Loucy (cell line): ENCODE data around the gene ZC3HAV1.

Source experiments
- EZH2phosphoT487 ChIP-seq: fragments of 200-600 bp; IDR thresholded peaks from 2 replicates; pipeline ENCODE4 v1.6.1; 2018; ENCODE audit warnings: antibody characterized with exemption, mild to moderate bottlenecking, moderate library complexity, borderline replicate concordance
- TF ChIP-seq, protein P1 (sequence below): fragments of 200-600 bp; sonication (generic); conservative IDR thresholded peaks from 2 replicates; pipeline ENCODE4 v1.5.1; 2014; ENCODE audit warnings: mild to moderate bottlenecking, antibody characterized with exemption, low read length

DNA sequence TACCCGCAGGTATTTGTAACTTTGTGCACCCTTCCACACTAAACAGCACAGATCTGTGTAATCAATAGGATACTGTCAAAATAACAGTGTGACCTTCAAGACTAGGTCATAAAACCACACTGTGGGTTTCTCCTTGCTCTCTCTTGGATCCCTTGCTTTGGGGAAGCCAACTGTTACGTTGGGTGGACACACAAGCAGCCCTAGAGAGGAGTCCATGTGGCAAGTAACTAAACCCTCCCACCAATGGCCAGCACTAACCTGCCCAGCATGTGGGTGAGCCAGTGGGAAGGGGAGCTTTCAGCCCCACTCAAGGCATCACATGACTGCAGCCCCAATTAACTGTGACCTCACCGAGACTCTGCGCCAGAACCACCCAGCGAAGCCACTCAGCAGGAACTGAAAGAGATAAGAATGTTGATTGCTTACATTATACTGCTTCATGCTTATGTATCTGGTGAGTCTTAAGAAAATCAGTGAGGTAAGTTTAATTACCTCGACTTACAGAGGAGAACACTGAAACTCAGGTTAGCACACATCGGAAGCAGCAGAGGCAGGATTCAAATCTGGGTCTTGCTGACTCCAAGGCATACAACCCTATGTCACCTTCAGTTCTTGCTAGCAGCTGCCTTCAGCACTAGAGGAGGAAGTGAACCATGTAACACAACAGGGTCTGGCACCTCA, 9.4 kb upstream of the ZC3HAV1 start:
- TF ChIP-seq, protein P1, sequence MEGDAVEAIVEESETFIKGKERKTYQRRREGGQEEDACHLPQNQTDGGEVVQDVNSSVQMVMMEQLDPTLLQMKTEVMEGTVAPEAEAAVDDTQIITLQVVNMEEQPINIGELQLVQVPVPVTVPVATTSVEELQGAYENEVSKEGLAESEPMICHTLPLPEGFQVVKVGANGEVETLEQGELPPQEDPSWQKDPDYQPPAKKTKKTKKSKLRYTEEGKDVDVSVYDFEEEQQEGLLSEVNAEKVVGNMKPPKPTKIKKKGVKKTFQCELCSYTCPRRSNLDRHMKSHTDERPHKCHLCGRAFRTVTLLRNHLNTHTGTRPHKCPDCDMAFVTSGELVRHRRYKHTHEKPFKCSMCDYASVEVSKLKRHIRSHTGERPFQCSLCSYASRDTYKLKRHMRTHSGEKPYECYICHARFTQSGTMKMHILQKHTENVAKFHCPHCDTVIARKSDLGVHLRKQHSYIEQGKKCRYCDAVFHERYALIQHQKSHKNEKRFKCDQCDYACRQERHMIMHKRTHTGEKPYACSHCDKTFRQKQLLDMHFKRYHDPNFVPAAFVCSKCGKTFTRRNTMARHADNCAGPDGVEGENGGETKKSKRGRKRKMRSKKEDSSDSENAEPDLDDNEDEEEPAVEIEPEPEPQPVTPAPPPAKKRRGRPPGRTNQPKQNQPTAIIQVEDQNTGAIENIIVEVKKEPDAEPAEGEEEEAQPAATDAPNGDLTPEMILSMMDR, result no peak
- TF ChIP-seq EZH2phosphoT487, result no peak
